Epithelial cell of esophagus (primary cell): ENCODE measurements around the gene TUBGCP3.
"Not testable (repeated sequence)": the region's sequence is repeated elsewhere in the genome, so short reads cannot be mapped to it uniquely, and the experiment has no call there.

Experiments
- DNase-seq: peaks from one replicate; pipeline ENCODE4 v3.0.0; 2010; ENCODE audit warnings: low read depth
- H3K4me3 ChIP-seq: 2 replicates; pipeline ENCODE4 v1.5.1; 2011; ENCODE audit warnings: mild to moderate bottlenecking, low read length, control low read depth
- CTCF ChIP-seq: IDR thresholded peaks from 2 replicates; pipeline ENCODE4 v1.5.1; 2011; ENCODE audit warnings: low read depth, mild to moderate bottlenecking, low read length, control low read depth, inconsistent platforms; ENCODE audit not compliant: insufficient read depth; ENCODE audit errors: missing control alignments

The TUBGCP3 gene

GRCh38 chr13:112489199-112489598 is 98.8 kb downstream of the TUBGCP3 start:
- TF ChIP-seq CTCF, result no peak
- DNase-seq, result no peak
- H3K4me3 ChIP-seq, result no peak overlapping the region

GRCh38 chr13:112488343-112489050 is 99.5 kb downstream of the TUBGCP3 start:
- DNase-seq, H3K4me3 ChIP-seq: not testable (repeated sequence)

- TF ChIP-seq CTCF, result no peak
- no peak overlapping the region for H3K4me3 ChIP-seq
- DNase-seq, result no peak
Measured at GRCh38 chr13:112487127-112487517, 100.8 kb downstream of the TUBGCP3 start.

- TF ChIP-seq CTCF, result no peak
- no peak for DNase-seq
- no peak overlapping the region for H3K4me3 ChIP-seq
Measured at GRCh38 chr13:112486386-112487126, 101.4 kb downstream of the TUBGCP3 start.

- not testable (repeated sequence) for DNase-seq, H3K4me3 ChIP-seq
Measured at GRCh38 chr13:112485814-112486213, 102.1 kb downstream of the TUBGCP3 start.

GRCh38 chr13:112483299-112483698 is 104.7 kb downstream of the TUBGCP3 start:
- H3K4me3 ChIP-seq, result no peak overlapping the region
- no peak for TF ChIP-seq CTCF
- no peak for DNase-seq

GRCh38 chr13:112481458-112481857 is 106.5 kb downstream of the TUBGCP3 start:
- DNase-seq, result no peak

More at GRCh38 chr13:112481458-112481857, 106.5 kb downstream of the TUBGCP3 start:
- no peak overlapping the region for H3K4me3 ChIP-seq
- TF ChIP-seq CTCF, result no peak
